ENCODE data around the gene SRBD1.

The SRBD1 gene

DNA sequence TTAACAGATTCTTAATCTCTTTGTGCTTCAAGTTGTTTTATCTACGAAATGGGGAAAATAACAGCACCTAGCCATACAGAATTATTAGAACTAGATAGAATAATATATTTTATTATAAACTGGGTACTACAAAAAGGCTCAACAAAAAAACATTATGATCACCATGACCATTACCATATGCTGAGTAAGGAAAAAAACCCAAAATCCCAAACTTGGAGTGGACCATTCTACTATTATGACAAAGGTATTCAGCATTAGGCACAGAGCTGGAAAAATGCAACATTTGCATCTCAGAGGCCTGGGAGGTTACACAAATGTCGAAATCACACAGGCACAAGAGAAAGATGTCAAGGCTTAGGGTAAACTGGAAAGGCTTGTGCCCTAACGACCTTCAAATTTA, 162.8 kb downstream of the SRBD1 start:
- Histone ChIP-seq H3K36me3 (ENCODE audit: insufficient read depth, low read length) (peaks cover 5% of the 10 kb centered on the region; the same call in 1 of the 2 replicates), H3K27me3 (ENCODE audit: insufficient read depth, low read length, poor library complexity) (no peaks in the 10 kb centered on the region), H4K20me1 (ENCODE audit: insufficient read depth, low read length) (no peaks in the 10 kb centered on the region), H3K4me2 (ENCODE audit: insufficient read depth, low read length) (no peak overlapping the region), H3K9ac (ENCODE audit: low read depth, low read length) (no peak overlapping the region), H3K9me3 (ENCODE audit: insufficient read depth, low read length, severe bottlenecking) (no peaks in the 10 kb centered on the region), H3K79me2 (ENCODE audit: insufficient read depth, low read length) (no peaks in the 10 kb centered on the region), H2AFZ (ENCODE audit: low read depth, low read length) (no peak overlapping the region), H3K27ac (ENCODE audit: low read length) (no peak overlapping the region), H3K4me1 (ENCODE audit: insufficient read depth, low read length) (no peaks in the 10 kb centered on the region), H3K4me3 (ENCODE audit: low read depth in 1 of 2, low read length in 2 of 2) (no peak overlapping the region)
- no peak for DNase-seq
- ATAC-seq (ENCODE audit: insufficient read depth, low read depth), result no peak
- TF ChIP-seq EZH2 (IDR thresholded peaks at IDR 0.05; ENCODE audit: borderline replicate concordance, low read depth, low read length, severe bottlenecking), result no peak
- TF ChIP-seq, protein P1, sequence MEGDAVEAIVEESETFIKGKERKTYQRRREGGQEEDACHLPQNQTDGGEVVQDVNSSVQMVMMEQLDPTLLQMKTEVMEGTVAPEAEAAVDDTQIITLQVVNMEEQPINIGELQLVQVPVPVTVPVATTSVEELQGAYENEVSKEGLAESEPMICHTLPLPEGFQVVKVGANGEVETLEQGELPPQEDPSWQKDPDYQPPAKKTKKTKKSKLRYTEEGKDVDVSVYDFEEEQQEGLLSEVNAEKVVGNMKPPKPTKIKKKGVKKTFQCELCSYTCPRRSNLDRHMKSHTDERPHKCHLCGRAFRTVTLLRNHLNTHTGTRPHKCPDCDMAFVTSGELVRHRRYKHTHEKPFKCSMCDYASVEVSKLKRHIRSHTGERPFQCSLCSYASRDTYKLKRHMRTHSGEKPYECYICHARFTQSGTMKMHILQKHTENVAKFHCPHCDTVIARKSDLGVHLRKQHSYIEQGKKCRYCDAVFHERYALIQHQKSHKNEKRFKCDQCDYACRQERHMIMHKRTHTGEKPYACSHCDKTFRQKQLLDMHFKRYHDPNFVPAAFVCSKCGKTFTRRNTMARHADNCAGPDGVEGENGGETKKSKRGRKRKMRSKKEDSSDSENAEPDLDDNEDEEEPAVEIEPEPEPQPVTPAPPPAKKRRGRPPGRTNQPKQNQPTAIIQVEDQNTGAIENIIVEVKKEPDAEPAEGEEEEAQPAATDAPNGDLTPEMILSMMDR (IDR thresholded peaks at IDR 0.05; ENCODE audit: borderline replicate concordance, extremely low read depth, low read length, poor library complexity, severe bottlenecking), result no peak

DNA sequence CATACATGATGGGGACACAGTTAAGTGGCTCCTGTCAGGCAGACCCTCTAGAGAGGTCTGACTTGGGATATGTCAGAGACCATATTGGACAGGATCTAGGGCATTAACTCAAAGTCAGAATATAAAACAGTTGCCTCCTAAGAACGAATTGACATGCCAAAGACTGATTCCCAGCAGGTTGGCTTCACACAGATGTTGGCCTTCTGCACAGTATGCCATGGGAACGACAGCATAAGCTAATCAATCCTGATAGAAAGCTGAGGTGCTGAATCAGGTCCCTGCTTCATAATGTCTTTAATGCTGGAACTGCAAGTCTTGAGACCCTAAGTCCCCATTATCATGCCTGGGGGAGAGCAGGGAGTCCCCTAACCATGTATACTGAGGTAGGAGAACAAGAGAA, 165.1 kb downstream of the SRBD1 start:
- Histone ChIP-seq H4K20me1 (ENCODE audit: insufficient read depth, low read length) (no peaks in the 10 kb centered on the region), H3K4me3 (ENCODE audit: low read depth in 1 of 2, low read length in 2 of 2) (no peak overlapping the region), H2AFZ (ENCODE audit: low read depth, low read length) (no peak overlapping the region), H3K36me3 (ENCODE audit: insufficient read depth, low read length) (peaks cover 9% of the 10 kb centered on the region; the same call in 1 of the 2 replicates), H3K4me2 (ENCODE audit: insufficient read depth, low read length) (no peak overlapping the region), H3K27me3 (ENCODE audit: insufficient read depth, low read length, poor library complexity) (no peaks in the 10 kb centered on the region), H3K9me3 (ENCODE audit: insufficient read depth, low read length, severe bottlenecking) (no peaks in the 10 kb centered on the region), H3K9ac (ENCODE audit: low read depth, low read length) (no peak overlapping the region), H3K79me2 (ENCODE audit: insufficient read depth, low read length) (no peaks in the 10 kb centered on the region), H3K4me1 (ENCODE audit: insufficient read depth, low read length) (no peaks in the 10 kb centered on the region), H3K27ac (ENCODE audit: low read length) (no peak overlapping the region)
- TF ChIP-seq EZH2 (IDR thresholded peaks at IDR 0.05; ENCODE audit: borderline replicate concordance, low read depth, low read length, severe bottlenecking), result no peak
- TF ChIP-seq, protein P1 (IDR thresholded peaks at IDR 0.05; ENCODE audit: borderline replicate concordance, extremely low read depth, low read length, poor library complexity, severe bottlenecking), result no peak
- no peak for DNase-seq
- no peak for ATAC-seq (ENCODE audit: insufficient read depth, low read depth)

DNA sequence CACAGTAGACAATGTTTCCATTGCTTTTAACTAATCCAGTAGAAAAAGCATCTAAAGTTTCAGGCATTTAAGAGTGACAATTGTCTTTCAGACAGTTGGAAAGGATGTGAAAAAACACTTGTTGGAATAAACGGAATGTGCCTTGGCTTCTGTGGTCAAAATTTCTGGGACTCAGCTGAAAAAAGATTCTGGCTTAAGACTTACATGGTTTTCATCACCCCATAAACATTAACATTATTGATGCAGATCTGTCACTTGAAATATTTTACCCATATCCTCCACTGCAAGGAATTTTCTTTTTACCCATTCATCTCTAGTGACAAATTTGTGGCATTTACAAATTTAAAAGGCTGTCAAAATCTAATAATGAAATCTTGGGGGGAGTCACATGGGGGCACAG, 166.0 kb downstream of the SRBD1 start:
- Histone ChIP-seq H2AFZ (ENCODE audit: low read depth, low read length) (no peak overlapping the region), H3K79me2 (ENCODE audit: insufficient read depth, low read length) (no peaks in the 10 kb centered on the region), H3K4me3 (ENCODE audit: low read depth in 1 of 2, low read length in 2 of 2) (no peak overlapping the region), H3K27ac (ENCODE audit: low read length) (no peak overlapping the region), H4K20me1 (ENCODE audit: insufficient read depth, low read length) (no peaks in the 10 kb centered on the region), H3K4me2 (ENCODE audit: insufficient read depth, low read length) (no peak overlapping the region), H3K36me3 (ENCODE audit: insufficient read depth, low read length) (peaks cover 10% of the 10 kb centered on the region; the same call in 1 of the 2 replicates), H3K27me3 (ENCODE audit: insufficient read depth, low read length, poor library complexity) (no peaks in the 10 kb centered on the region), H3K4me1 (ENCODE audit: insufficient read depth, low read length) (no peaks in the 10 kb centered on the region), H3K9ac (ENCODE audit: low read depth, low read length) (no peak overlapping the region), H3K9me3 (ENCODE audit: insufficient read depth, low read length, severe bottlenecking) (no peaks in the 10 kb centered on the region)
- no peak for ATAC-seq (ENCODE audit: insufficient read depth, low read depth)
- no peak for TF ChIP-seq EZH2 (IDR thresholded peaks at IDR 0.05; ENCODE audit: borderline replicate concordance, low read depth, low read length, severe bottlenecking)
- TF ChIP-seq, protein P1 (IDR thresholded peaks at IDR 0.05; ENCODE audit: borderline replicate concordance, extremely low read depth, low read length, poor library complexity, severe bottlenecking), result no peak
- DNase-seq, result no peak

DNA sequence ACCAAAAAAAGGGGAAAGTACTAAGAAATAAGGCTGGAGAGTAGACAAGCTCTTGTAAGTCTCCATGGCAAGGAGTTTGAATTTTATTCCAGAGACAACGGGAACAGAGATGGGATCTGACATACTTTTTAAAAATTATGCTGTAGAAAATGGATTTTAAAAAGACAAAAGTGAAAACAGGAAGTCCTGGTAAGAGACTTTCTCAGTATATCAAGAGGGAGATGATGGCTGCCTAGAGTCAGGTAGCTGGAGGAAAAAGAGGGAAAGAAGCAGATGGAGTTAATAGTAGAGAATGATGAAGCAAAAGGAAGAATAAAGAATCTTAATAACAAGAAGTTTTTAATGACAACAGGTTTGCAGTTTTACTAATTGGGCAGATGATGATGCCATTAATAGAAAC, 168.1 kb downstream of the SRBD1 start:
- Histone ChIP-seq H3K4me1 (ENCODE audit: insufficient read depth, low read length) (no peaks in the 10 kb centered on the region), H3K27me3 (ENCODE audit: insufficient read depth, low read length, poor library complexity) (no peaks in the 10 kb centered on the region), H3K27ac (ENCODE audit: low read length) (no peak overlapping the region), H4K20me1 (ENCODE audit: insufficient read depth, low read length) (no peaks in the 10 kb centered on the region), H3K9me3 (ENCODE audit: insufficient read depth, low read length, severe bottlenecking) (no peaks in the 10 kb centered on the region), H2AFZ (ENCODE audit: low read depth, low read length) (no peak overlapping the region), H3K4me2 (ENCODE audit: insufficient read depth, low read length) (no peak overlapping the region), H3K79me2 (ENCODE audit: insufficient read depth, low read length) (no peaks in the 10 kb centered on the region), H3K4me3 (ENCODE audit: low read depth in 1 of 2, low read length in 2 of 2) (no peak overlapping the region), H3K9ac (ENCODE audit: low read depth, low read length) (no peak overlapping the region), H3K36me3 (ENCODE audit: insufficient read depth, low read length) (peaks cover 18% of the 10 kb centered on the region)
- no peak for TF ChIP-seq EZH2 (IDR thresholded peaks at IDR 0.05; ENCODE audit: borderline replicate concordance, low read depth, low read length, severe bottlenecking)
- TF ChIP-seq, protein P1 (IDR thresholded peaks at IDR 0.05; ENCODE audit: borderline replicate concordance, extremely low read depth, low read length, poor library complexity, severe bottlenecking), result no peak
- DNase-seq (no peak), ATAC-seq (ENCODE audit: insufficient read depth, low read depth) (no peak)
